Trophoblast cell (in vitro differentiated cells and primary cell): Measurements from ENCODE around the gene NRCAM.

Experiments used
- DNase-seq, 2 donors: peaks; one replicate each; pipeline ENCODE4 v3.0.0-alpha.2; 2016
- H2AFZ ChIP-seq: 2 replicates; pipeline ENCODE4 v1.6.1; 2013; ENCODE audit warnings: low read length, moderate library complexity, mild to moderate bottlenecking; ENCODE audit not compliant: insufficient read depth, poor library complexity
- H2AK5ac ChIP-seq: 2 replicates; pipeline ENCODE4 v1.6.1; 2013; ENCODE audit warnings: mild to moderate bottlenecking, low read length
- H2BK120ac ChIP-seq: 2 replicates; pipeline ENCODE4 v1.6.1; 2013; ENCODE audit warnings: low read length, mild to moderate bottlenecking, moderate library complexity; ENCODE audit not compliant: insufficient read depth, poor library complexity
- H2BK12ac ChIP-seq: 2 replicates; pipeline ENCODE4 v1.6.1; 2013; ENCODE audit warnings: mild to moderate bottlenecking, low read length, moderate library complexity
- H2BK5ac ChIP-seq: 2 replicates; pipeline ENCODE4 v1.6.1; 2013; ENCODE audit warnings: low read length, low read depth, moderate library complexity, mild to moderate bottlenecking; ENCODE audit not compliant: poor library complexity
- H3K14ac ChIP-seq: 2 replicates; pipeline ENCODE4 v1.6.1; 2013; ENCODE audit warnings: mild to moderate bottlenecking, low read length
- H3K18ac ChIP-seq: 2 replicates; pipeline ENCODE4 v1.6.1; 2013; ENCODE audit warnings: mild to moderate bottlenecking, low read length
- H3K23ac ChIP-seq: 2 replicates; pipeline ENCODE4 v1.6.1; 2013; ENCODE audit warnings: low read length
- H3K27ac ChIP-seq: 2 replicates; pipeline ENCODE4 v1.5.1; 2013; ENCODE audit warnings: low read depth, mild to moderate bottlenecking, inconsistent platforms, low read length, moderate library complexity
- H3K27me3 ChIP-seq: 2 replicates; pipeline ENCODE4 v1.6.1; 2013; ENCODE audit warnings: inconsistent platforms, mild to moderate bottlenecking, low read length, moderate library complexity; ENCODE audit not compliant: insufficient read depth
- H3K36me3 ChIP-seq, 2 experiments: 1 replicate in 1 of 2; 2 replicates in 1 of 2; pipeline ENCODE4 v1.6.1; 2013; ENCODE audit warnings: low read length in 2 of 2, mild to moderate bottlenecking in 2 of 2, moderate library complexity in 1 of 2; ENCODE audit not compliant: insufficient read depth in 2 of 2, control insufficient read depth in 1 of 2
- H3K4ac ChIP-seq: 2 replicates; pipeline ENCODE4 v1.6.1; 2013; ENCODE audit warnings: low read depth, mild to moderate bottlenecking, low read length, moderate library complexity
- H3K4me1 ChIP-seq, 2 experiments: 1 replicate in 1 of 2; 2 replicates in 1 of 2; pipeline ENCODE4 v1.6.1; 2013; ENCODE audit warnings: low read length in 2 of 2, mild to moderate bottlenecking in 2 of 2, moderate library complexity in 1 of 2; ENCODE audit not compliant: insufficient read depth in 2 of 2, control insufficient read depth in 1 of 2
- H3K4me2 ChIP-seq: 2 replicates; pipeline ENCODE4 v1.6.1; 2013; ENCODE audit warnings: inconsistent platforms, mild to moderate bottlenecking, low read length, moderate library complexity
- H3K4me3 ChIP-seq: 2 replicates; pipeline ENCODE4 v1.5.1; 2013; ENCODE audit warnings: mild to moderate bottlenecking, low read depth, low read length, inconsistent platforms
- H3K79me1 ChIP-seq: one replicate; pipeline ENCODE4 v1.6.1; 2013; ENCODE audit warnings: low read length
- H3K79me2 ChIP-seq: 2 replicates; pipeline ENCODE4 v1.6.1; 2013; ENCODE audit warnings: low read length, mild to moderate bottlenecking; ENCODE audit not compliant: control insufficient read depth, insufficient read depth, poor library complexity
- H3K9ac ChIP-seq: 2 replicates; pipeline ENCODE4 v1.6.1; 2013; ENCODE audit warnings: mild to moderate bottlenecking, low read length
- H3K9me3 ChIP-seq: 2 replicates; pipeline ENCODE4 v1.6.1; 2013; ENCODE audit warnings: low read depth, mild to moderate bottlenecking, control low read depth, inconsistent platforms, low read length; ENCODE audit not compliant: insufficient read depth
- H4K12ac ChIP-seq: 2 replicates; pipeline ENCODE4 v1.6.1; 2013; ENCODE audit warnings: low read depth, mild to moderate bottlenecking, low read length, moderate library complexity
- H4K8ac ChIP-seq: 2 replicates; pipeline ENCODE4 v1.6.1; 2013; ENCODE audit warnings: low read depth, mild to moderate bottlenecking, low read length, moderate library complexity
- H4K91ac ChIP-seq: one replicate; pipeline ENCODE4 v1.6.1; 2013; ENCODE audit warnings: low read depth, mild to moderate bottlenecking, low read length, moderate library complexity
- WGBS: extraction: QIAGEN DNeasy Blood & Tissue Kit; methylation state at CpG from one replicate; pipeline ENCODE4 v1.1.7; 2013; ENCODE audit warnings: missing lambda C conversion rate; ENCODE audit not compliant: insufficient read length, insufficient coverage; ENCODE audit errors: extremely low coverage; 5-methylcytosine and 5-hydroxymethylcytosine counted together

NRCAM gene

GRCh38 chr7:108253275-108254044 lies 202.8 kb downstream of the NRCAM start:
- no peak overlapping the region for H3K27ac ChIP-seq
- H2BK120ac ChIP-seq = no peak overlapping the region
- H4K12ac ChIP-seq = no peak overlapping the region
- H2BK12ac ChIP-seq = no peak overlapping the region
- H3K4me1 ChIP-seq = no peaks in the 10 kb centered on the region
- no peaks in the 10 kb centered on the region for H3K79me1 ChIP-seq
- whole genome bisulfite sequencing = no CpG with 5 or more reads among the region's 6 CpGs
- no peak overlapping the region for H3K14ac ChIP-seq
- no peak overlapping the region for H3K4me2 ChIP-seq
- no peaks in the 10 kb centered on the region for H3K27me3 ChIP-seq
- no peaks in the 10 kb centered on the region for H3K79me2 ChIP-seq
- no peak overlapping the region for H2AFZ ChIP-seq
- no peak overlapping the region for H3K23ac ChIP-seq
- H4K8ac ChIP-seq = no peak overlapping the region
- H3K36me3 ChIP-seq = no peaks in the 10 kb centered on the region
- no peak overlapping the region for H2AK5ac ChIP-seq
- H3K9ac ChIP-seq = no peak overlapping the region
- no peak overlapping the region for H3K4ac ChIP-seq
- no peak for DNase-seq
- H3K18ac ChIP-seq = no peak overlapping the region
- no peak overlapping the region for H3K4me3 ChIP-seq
- peaks cover under 1% of the 10 kb centered on the region for H3K9me3 ChIP-seq
- no peak overlapping the region for H2BK5ac ChIP-seq
- H4K91ac ChIP-seq = no peak overlapping the region

GRCh38 chr7:108252177-108252576 lies 204.1 kb downstream of the NRCAM start:
- WGBS = no CpG with 5 or more reads among the region's 3 CpGs
- Histone ChIP-seq H3K9ac (no peak overlapping the region), H3K4me3 (no peak overlapping the region)

GRCh38 chr7:108251700-108252099 lies 204.5 kb downstream of the NRCAM start:
- H2BK12ac ChIP-seq = no peak overlapping the region
- H2AFZ ChIP-seq = no peak overlapping the region
- H3K27ac ChIP-seq = no peak overlapping the region
- no peak overlapping the region for H3K4ac ChIP-seq
- no peak overlapping the region for H3K4me2 ChIP-seq
- H3K79me1 ChIP-seq = no peaks in the 10 kb centered on the region
- H4K12ac ChIP-seq = no peak overlapping the region
- no peaks in the 10 kb centered on the region for H3K27me3 ChIP-seq
- no peak overlapping the region for H3K14ac ChIP-seq
- no peak for DNase-seq
- H3K9ac ChIP-seq = no peak overlapping the region
- H3K4me3 ChIP-seq = no peak overlapping the region
- no peak overlapping the region for H4K8ac ChIP-seq
- WGBS = no CpG with 5 or more reads among the region's 1 CpG
- H2BK120ac ChIP-seq = no peak overlapping the region
- H4K91ac ChIP-seq = no peak overlapping the region
- no peak overlapping the region for H2BK5ac ChIP-seq
- H3K36me3 ChIP-seq = no peaks in the 10 kb centered on the region
- no peaks in the 10 kb centered on the region for H3K79me2 ChIP-seq
- no peak overlapping the region for H3K23ac ChIP-seq
- no peak overlapping the region for H2AK5ac ChIP-seq
- no peak overlapping the region for H3K18ac ChIP-seq
- peaks cover 0 to 1% of the 10 kb centered on the region in 2 experiments for H3K4me1 ChIP-seq
- H3K9me3 ChIP-seq = peaks cover 2% of the 10 kb centered on the region

More at GRCh38 chr7:108252177-108252576, 204.1 kb downstream of the NRCAM start:
- Histone ChIP-seq H3K23ac (no peak overlapping the region), H4K12ac (no peak overlapping the region), H4K91ac (no peak overlapping the region), H3K14ac (no peak overlapping the region), H2AK5ac (no peak overlapping the region), H3K36me3 (no peaks in the 10 kb centered on the region), H2BK120ac (no peak overlapping the region), H3K4me1 (no peaks in the 10 kb centered on the region), H2AFZ (no peak overlapping the region), H2BK12ac (no peak overlapping the region), H3K27ac (no peak overlapping the region), H3K79me1 (no peaks in the 10 kb centered on the region), H3K9me3 (peaks cover 2% of the 10 kb centered on the region), H2BK5ac (no peak overlapping the region), H3K4ac (no peak overlapping the region), H4K8ac (no peak overlapping the region), H3K18ac (no peak overlapping the region), H3K4me2 (no peak overlapping the region), H3K79me2 (no peaks in the 10 kb centered on the region), H3K27me3 (no peaks in the 10 kb centered on the region)
- no peak for DNase-seq

- no CpG with 5 or more reads among the region's 1 CpG for WGBS
- Histone ChIP-seq H3K27me3 (no peaks in the 10 kb centered on the region), H3K9ac (no peak overlapping the region), H2BK5ac (no peak overlapping the region), H4K8ac (no peak overlapping the region), H3K79me2 (no peaks in the 10 kb centered on the region), H3K14ac (no peak overlapping the region), H2BK120ac (no peak overlapping the region), H4K91ac (no peak overlapping the region), H3K18ac (no peak overlapping the region), H3K4me3 (no peak overlapping the region), H3K79me1 (no peaks in the 10 kb centered on the region), H3K4ac (no peak overlapping the region), H3K27ac (no peak overlapping the region), H3K23ac (no peak overlapping the region), H3K36me3 (no peaks in the 10 kb centered on the region), H3K4me2 (no peak overlapping the region), H2BK12ac (no peak overlapping the region), H3K9me3 (peaks cover 2% of the 10 kb centered on the region), H2AK5ac (no peak overlapping the region), H2AFZ (no peak overlapping the region), H4K12ac (no peak overlapping the region), H3K4me1 (peaks cover 5 to 10% of the 10 kb centered on the region in 2 experiments)
- DNase-seq = no peak
Measured at GRCh38 chr7:108249453-108249852, 206.8 kb downstream of the NRCAM start.
